HepG2 (cell line): Measurements from ENCODE around the gene RIPOR3. TPM values are rescaled to one million over a fixed set of nuclear protein-coding genes. Genes with fewer than 3 reads are reported as not detected.
A peak's percentile ranks its signal among the peaks of the same experiment; 100 is the strongest.

ENCODE experiments used
- ATAC-seq: fragments of 200-7000 bp; cut with Tn5 transposase; 3 replicates; pipeline ENCODE4 v1.9.1; 2020; ENCODE audit warnings: mild to moderate bottlenecking, moderate library complexity
- BruUV-seq: library from RNA; stranded (reverse); fragments of 400-500 nt; replicated peaks from 2 replicates; lab custom pipeline; 2021; lab: Mats Ljungman, UMichigan
- CTCF ChIA-PET: fragments of 300-600 bp; formaldehyde crosslinking; extraction: SDS; loops from one replicate; lab custom pipeline; 2021; ENCODE audit warnings: low total read pairs, inconsistent platforms, low intra/inter-chr PET ratio; lab: Yijun Ruan, JAX
- POLR2A ChIA-PET: fragments of 350-600 bp; sonication (Branson Sonifier 250); formaldehyde crosslinking; loops from one replicate; lab custom pipeline; 2020; ENCODE audit warnings: antibody characterized with exemption, inconsistent platforms; lab: Yijun Ruan, JAX
- DNase-seq: peaks from one replicate; pipeline ENCODE4 v3.0.0-alpha.2; 2015; ENCODE audit warnings: low spot score
- FAIRE-seq: peaks from 3 replicates; lab custom pipeline; 2011; peaks lifted over from hg19 to GRCh38; lab: Jason Lieb, UNC
- H2AFZ ChIP-seq: one replicate; pipeline ENCODE4 v1.6.1; 2011; ENCODE audit warnings: low read length, inconsistent platforms
- H3K27ac ChIP-seq: fragments of 300-600 bp; 3 replicates; pipeline ENCODE4 v1.8.0; 2011; ENCODE audit warnings: mixed run types, mild to moderate bottlenecking, mixed read lengths, low read length, inconsistent platforms; ENCODE audit not compliant: insufficient read depth; ENCODE audit errors: extremely low read length
- H3K27me3 ChIP-seq, 2 experiments: fragments of 200-600 bp in 1 of 2; 2 replicates in 1 of 2; 3 replicates in 1 of 2; pipeline versions ENCODE4 v1.6.0 to v1.8.0; 2011; ENCODE audit warnings: low read length in 2 of 2, mild to moderate bottlenecking in 2 of 2, moderate library complexity in 2 of 2, inconsistent platforms in 1 of 2; ENCODE audit not compliant: insufficient read depth in 2 of 2, control insufficient read depth in 1 of 2
- H3K36me3 ChIP-seq, 2 experiments: fragments of 200-600 bp in 1 of 2; replicated peaks in 1 of 2; 2 replicates in 1 of 2; 3 replicates in 1 of 2; pipeline versions ENCODE4 v1.5.1 to v1.8.0; 2011; ENCODE audit warnings: low read length in 2 of 2, inconsistent platforms in 1 of 2; ENCODE audit not compliant: insufficient read depth in 2 of 2, control insufficient read depth in 1 of 2
- H3K4me1 ChIP-seq: 2 replicates; pipeline ENCODE4 v1.5.1; 2012; ENCODE audit warnings: low read length, inconsistent platforms; ENCODE audit not compliant: insufficient read depth
- H3K4me2 ChIP-seq: 2 replicates; pipeline ENCODE4 v1.6.0; 2011; ENCODE audit warnings: low read depth, low read length, inconsistent platforms
- H3K4me3 ChIP-seq, 3 experiments: fragments of 200-600 bp in 1 of 3; sonication (generic), shearing (Covaris generic) in 1 of 3; replicated peaks in 1 of 3; 2 replicates each; pipeline ENCODE4 v1.5.1; 2011 to 2016; ENCODE audit warnings: low read length in 3 of 3, inconsistent platforms in 2 of 3, low read depth in 2 of 3, mild to moderate bottlenecking in 2 of 3, control low read depth in 1 of 3, mixed read lengths in 1 of 3; ENCODE audit not compliant: insufficient read depth in 1 of 3
- H3K79me2 ChIP-seq: one replicate; pipeline ENCODE4 v1.6.1; 2011; ENCODE audit warnings: low read length, inconsistent platforms; ENCODE audit not compliant: insufficient read depth
- H3K9ac ChIP-seq: 2 replicates; pipeline ENCODE4 v1.6.0; 2011; ENCODE audit warnings: mild to moderate bottlenecking, low read depth, low read length, inconsistent platforms; ENCODE audit not compliant: insufficient read depth
- H3K9me3 ChIP-seq: 2 replicates; pipeline ENCODE4 v1.5.1; 2012; ENCODE audit warnings: mild to moderate bottlenecking, low read length
- H4K20me1 ChIP-seq: 2 replicates; pipeline ENCODE4 v1.6.0; 2011; ENCODE audit warnings: inconsistent platforms, mild to moderate bottlenecking, low read length, moderate library complexity; ENCODE audit not compliant: insufficient read depth
- CENPX ChIP-seq: sonication (generic); formaldehyde crosslinking; IDR thresholded peaks from 2 replicates; pipeline ENCODE4 v1.9.0; 2021; ENCODE audit warnings: mild to moderate bottlenecking, missing genetic modification reagents, moderate library complexity
- CSRNP2 ChIP-seq: sonication (generic); formaldehyde crosslinking; conservative IDR thresholded peaks from 2 replicates; pipeline ENCODE4 v1.8.0; 2022; ENCODE audit warnings: low read depth, missing genetic modification reagents
- HNF1B ChIP-seq: sonication (generic); formaldehyde crosslinking; IDR thresholded peaks from 2 replicates; pipeline ENCODE4 v1.5.1; 2020; ENCODE audit warnings: mild to moderate bottlenecking, moderate library complexity, missing genetic modification reagents
- SYNCRIP ChIP-seq: fragments of 200-400 bp; formaldehyde crosslinking; IDR thresholded peaks from 2 replicates; pipeline ENCODE4 v1.6.1; 2018; ENCODE audit warnings: mild to moderate bottlenecking, low read depth, low read length; ENCODE audit not compliant: insufficient read depth
- TRIM22 ChIP-seq: fragments of 450-650 bp; IDR thresholded peaks from 2 replicates; pipeline ENCODE4 v1.6.1; 2017
- ZFP37 ChIP-seq: sonication (generic); formaldehyde crosslinking; IDR thresholded peaks from 2 replicates; pipeline ENCODE4 v1.4.0; 2020; ENCODE audit warnings: missing genetic modification reagents, borderline replicate concordance
- ZKSCAN5 ChIP-seq: sonication (generic); formaldehyde crosslinking; IDR thresholded peaks from 2 replicates; pipeline ENCODE4 v1.5.1; 2020; ENCODE audit warnings: mild to moderate bottlenecking, missing genetic modification reagents
- ZNF143 ChIP-seq: sonication (generic); formaldehyde crosslinking; IDR thresholded peaks from 2 replicates; pipeline ENCODE4 v1.4.0; 2020; ENCODE audit warnings: missing genetic modification reagents
- ZNF18 ChIP-seq: sonication (generic); formaldehyde crosslinking; IDR thresholded peaks from 2 replicates; pipeline ENCODE4 v1.8.0; 2022; ENCODE audit warnings: mild to moderate bottlenecking, missing genetic modification reagents; ENCODE audit not compliant: insufficient replicate concordance
- ZNF639 ChIP-seq: conservative IDR thresholded peaks from 2 replicates; pipeline ENCODE4 v1.6.1; 2018; ENCODE audit warnings: missing genetic modification reagents
- WGBS: methylation state at CpG from one replicate; pipeline ENCODE4 v1.1.6; 2017; ENCODE audit warnings: low lambda C conversion rate; 5-methylcytosine and 5-hydroxymethylcytosine counted together
- in situ Hi-C: cut with HindIII; loops from 2 replicates; pipeline ENCODE4 v1.10.0; 2017; ENCODE audit warnings: low pct_unique_long_range_greater_than_20kb; ENCODE audit not compliant: extremely low pct_ligation_motif_present
- intact Hi-C: fragments of 100-400 bp; cut with micrococcal nuclease; formaldehyde crosslinking; loops from one replicate; pipeline ENCODE4 v1.10.0; 2022; ENCODE audit not compliant: unreplicated experiment
- polyA plus RNA-seq, 8 experiments: library from polyadenylated mRNA; depleted of rRNA in 3 of 8; stranded (reverse) in 7 of 8; unstranded in 1 of 8; fragments of >200 nt; fragmentation: Illumina TruSeq in 4 of 8; extraction: Trizol in 4 of 8; gene quantifications; 2 replicates each; pipeline versions ENCODE4 v1.2.1 to v1.2.3, GENCODE V29; 2011 to 2016; ENCODE audit warnings: low read depth in 4 of 8, missing spikeins in 1 of 8, mixed read lengths in 1 of 8; ENCODE audit not compliant: insufficient read depth in 1 of 8
- total RNA-seq, 5 experiments: library from RNA; depleted of rRNA; stranded (reverse); fragments of >200 nt; fragmentation: Illumina TruSeq; extraction: Trizol; gene quantifications; 2 replicates each; pipeline ENCODE4 v1.2.3, GENCODE V29; 2016; ENCODE audit warnings: low read depth in 1 of 5

Gene RIPOR3
- total and polyA plus RNA-seq, 2 of the 13 experiments (the other 11 are each of a cell fraction or from before 2014, with no cell fraction given): 0.18 TPM; not detected in 1

- Histone ChIP-seq H4K20me1 (no peaks in the 10 kb centered on the region), H3K4me1 (no peaks in the 10 kb centered on the region), H3K9ac (no peak overlapping the region), H3K36me3 (peaks cover 12 to 20% of the 10 kb centered on the region in 2 experiments; a peak in 3 of 5 replicates), H3K79me2 (no peaks in the 10 kb centered on the region), H3K27ac (no peak overlapping the region), H3K4me3 (no peak overlapping the region), H2AFZ (no peak overlapping the region), H3K9me3 (no peaks in the 10 kb centered on the region), H3K4me2 (no peak overlapping the region), H3K27me3 (no peaks in the 10 kb centered on the region)
- ATAC-seq (peak; percentile 82), FAIRE-seq (peak; percentile 87), DNase-seq (peak; percentile 67)
- BruUV-seq: no TSS peak
- intact Hi-C loops: no loop called here
- POLR2A ChIA-PET: interaction anchor here (0.7 to 0.8 kb wide), 2 partner anchors 11 to 138 kb away, joined by 4 read pairs; no protein-coding TSS in a partner anchor
- WGBS: 48% methylated on average over 12 of the region's 12 CpGs
- in situ Hi-C loops: loop anchor here (10.0 kb wide), 1 partner anchor 473 kb away; the partner anchor contains the start of gene UBE2V1
- CTCF ChIA-PET: interaction anchor here (0.7 to 1.5 kb wide), 6 partner anchors 47 to 402 kb away, joined by 3 to 8 read pairs (median 4); partner anchors contain the start of gene PTPN1
- TF ChIP-seq CSRNP2 (CRISPR knock-in tag): no peak
- no peak for TF ChIP-seq SYNCRIP
- no peak for TF ChIP-seq ZKSCAN5
- no peak for TF ChIP-seq ZNF18
- peak; percentile 69; the same call in 1 of the 2 replicates for TF ChIP-seq HNF1B
- no peak for TF ChIP-seq ZFP37 (CRISPR knock-in tag)
- no peak for TF ChIP-seq CENPX (CRISPR knock-in tag)
- no peak for TF ChIP-seq ZNF143 (CRISPR knock-in tag)
- TF ChIP-seq ZNF639: 0 out of 2 replicates have a peak, but pooled peaks have one; percentile 39
- no peak for TF ChIP-seq TRIM22
Observed at GRCh38 chr20:50588034-50588736, 103.2 kb downstream of the RIPOR3 start.
